Mucosa of rectum (tissue), 2 donors: ENCODE measurements around the gene TRPV6.

Experiments
- H3K27ac ChIP-seq, 2 donors: one replicate each; pipeline ENCODE4 v1.7.0; 2013; ENCODE audit warnings: inconsistent platforms in 2 of 2, low read depth in 2 of 2, low read length in 2 of 2
- H3K27me3 ChIP-seq, 2 donors: one replicate each; pipeline ENCODE4 v1.7.0; 2013; ENCODE audit warnings: low read length in 2 of 2; ENCODE audit not compliant: control insufficient read depth in 2 of 2, insufficient read depth in 2 of 2
- H3K36me3 ChIP-seq, 2 donors: one replicate each; pipeline ENCODE4 v1.7.0; 2013; ENCODE audit warnings: low read length in 2 of 2; ENCODE audit not compliant: control insufficient read depth in 2 of 2, insufficient read depth in 2 of 2
- H3K4me1 ChIP-seq, 2 donors: one replicate each; pipeline ENCODE4 v1.7.0; 2013; ENCODE audit warnings: low read length in 2 of 2, mild to moderate bottlenecking in 1 of 2; ENCODE audit not compliant: control insufficient read depth in 2 of 2, insufficient read depth in 2 of 2
- H3K4me3 ChIP-seq, 2 donors: one replicate each; pipeline ENCODE4 v1.7.0; 2013; ENCODE audit warnings: low read length in 2 of 2
- H3K9ac ChIP-seq, 2 donors: one replicate each; pipeline ENCODE4 v1.7.0; 2013; ENCODE audit warnings: low read length in 2 of 2, low read depth in 1 of 2, mild to moderate bottlenecking in 1 of 2
- H3K9me3 ChIP-seq, 2 donors: one replicate each; pipeline ENCODE4 v1.7.0; 2013; ENCODE audit warnings: low read length in 2 of 2; ENCODE audit not compliant: control insufficient read depth in 2 of 2
- donor health status: healthy.
- donor health status: Normal muscosa, but diverticular disease.

Gene TRPV6

GRCh38 chr7:142855756-142856564, 29.6 kb downstream of the TRPV6 start:
- H3K27me3 ChIP-seq = no peaks in the 10 kb centered on the region
- peak overlapping the region; percentile 57 to 64 for H3K4me3 ChIP-seq
- peaks cover 8 to 11% of the 10 kb centered on the region in 2 donors for H3K4me1 ChIP-seq
- no peak overlapping the region for H3K27ac ChIP-seq
- H3K36me3 ChIP-seq = no peaks in the 10 kb centered on the region
- H3K9me3 ChIP-seq = no peaks in the 10 kb centered on the region
- H3K9ac ChIP-seq = no peak overlapping the region

DNA sequence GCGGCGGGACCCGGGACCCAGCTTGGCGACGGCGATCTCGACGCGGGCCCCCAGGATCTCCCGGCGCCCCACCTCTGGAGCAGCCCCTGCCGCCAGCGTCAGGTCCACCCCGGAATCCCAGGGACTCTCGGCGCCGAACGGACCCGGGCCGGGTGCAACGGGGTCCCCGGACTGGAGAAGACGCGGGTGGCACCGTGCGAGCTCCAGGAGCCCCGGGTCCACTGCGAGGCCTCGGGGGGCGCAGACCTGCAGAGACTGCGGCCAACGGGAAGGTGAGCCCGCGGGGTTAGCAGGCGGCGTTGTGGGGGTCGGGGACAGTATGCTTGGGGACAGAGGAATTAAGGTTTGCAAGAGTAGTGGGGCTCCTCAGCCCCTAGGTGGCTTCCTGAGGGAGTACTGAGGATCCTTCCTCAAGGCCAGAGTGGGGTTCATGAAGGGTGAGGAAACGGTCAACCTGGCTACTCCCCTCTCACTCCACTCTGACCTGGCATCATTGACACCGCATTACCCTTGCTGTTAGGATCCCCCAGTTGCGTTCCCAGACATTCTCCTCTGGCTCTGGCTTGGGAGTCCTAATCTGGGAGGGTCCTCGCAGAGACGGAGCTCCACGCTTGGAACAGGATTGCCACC, 30.3 kb downstream of the TRPV6 start:
- Histone ChIP-seq H3K9me3 (no peaks in the 10 kb centered on the region), H3K4me1 (peaks cover 8 to 11% of the 10 kb centered on the region in 2 donors), H3K27me3 (peaks cover 0 to 2% of the 10 kb centered on the region in 2 donors), H3K4me3 (peak overlapping the region; percentile 57 to 64), H3K27ac (peak overlapping the region in 1 of 2 donors; percentile 52), H3K9ac (peak overlapping the region in 1 of 2 donors; percentile 42), H3K36me3 (no peaks in the 10 kb centered on the region)

GRCh38 chr7:142854372-142855113, 31.0 kb downstream of the TRPV6 start, which contains the start of gene EPHB6:
Gene EPHB6 (plus strand): TSS chr7:142855076. CDS start chr7:142863228, 8,152 bp downstream.
- peaks cover 0 to 2% of the 10 kb centered on the region in 2 donors for H3K27me3 ChIP-seq
- H3K27ac ChIP-seq = peak within 1 kb of the TSS; percentile 20 to 52
- peak within 1 kb of the TSS; percentile 83 to 88 for H3K4me3 ChIP-seq
- peak within 1 kb of the TSS; percentile 72 to 73 for H3K9ac ChIP-seq
- H3K9me3 ChIP-seq = no peaks in the 10 kb centered on the region
- H3K4me1 ChIP-seq = peaks cover 8 to 11% of the 10 kb centered on the region in 2 donors
- no peaks in the 10 kb centered on the region for H3K36me3 ChIP-seq

DNA sequence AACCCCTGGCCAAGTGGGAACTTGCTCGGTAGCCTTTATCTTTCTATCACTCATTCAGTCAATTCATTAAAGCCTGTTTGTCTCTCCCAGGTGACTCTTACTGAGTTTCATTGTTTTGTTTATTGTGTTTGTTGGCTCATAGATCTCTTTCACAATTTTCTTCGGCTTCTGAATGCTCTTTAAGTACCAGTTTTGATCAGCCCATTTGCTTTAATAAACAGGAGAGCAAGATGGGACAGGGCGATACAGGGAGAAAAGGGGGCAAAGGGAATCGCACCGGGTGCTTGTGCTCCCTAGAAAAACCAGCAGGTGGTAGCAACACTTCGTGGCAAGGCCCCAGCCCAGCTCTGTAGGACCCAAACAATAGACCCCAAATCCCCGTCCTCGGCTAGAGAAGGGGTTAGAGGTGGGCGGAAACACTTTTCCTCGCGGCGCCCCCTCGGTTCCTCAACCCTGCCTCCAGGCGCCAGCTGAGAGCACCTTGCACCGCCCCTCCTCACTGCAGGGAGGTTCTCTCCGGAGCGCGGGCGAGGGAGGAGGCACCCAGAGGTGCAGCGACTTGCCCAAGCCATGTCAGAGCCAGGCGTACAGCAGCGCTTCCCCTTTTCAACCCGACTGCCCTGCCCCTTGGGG, 31.7 kb downstream of the TRPV6 start:
- H3K4me1 ChIP-seq = peaks cover 8 to 11% of the 10 kb centered on the region in 2 donors
- H3K36me3 ChIP-seq = no peaks in the 10 kb centered on the region
- H3K9ac ChIP-seq = peak overlapping the region; percentile 72 to 73
- H3K9me3 ChIP-seq = no peaks in the 10 kb centered on the region
- peak overlapping the region; percentile 20 to 52 for H3K27ac ChIP-seq
- peak overlapping the region; percentile 83 to 88 for H3K4me3 ChIP-seq
- peaks cover 0 to 2% of the 10 kb centered on the region in 2 donors for H3K27me3 ChIP-seq

DNA sequence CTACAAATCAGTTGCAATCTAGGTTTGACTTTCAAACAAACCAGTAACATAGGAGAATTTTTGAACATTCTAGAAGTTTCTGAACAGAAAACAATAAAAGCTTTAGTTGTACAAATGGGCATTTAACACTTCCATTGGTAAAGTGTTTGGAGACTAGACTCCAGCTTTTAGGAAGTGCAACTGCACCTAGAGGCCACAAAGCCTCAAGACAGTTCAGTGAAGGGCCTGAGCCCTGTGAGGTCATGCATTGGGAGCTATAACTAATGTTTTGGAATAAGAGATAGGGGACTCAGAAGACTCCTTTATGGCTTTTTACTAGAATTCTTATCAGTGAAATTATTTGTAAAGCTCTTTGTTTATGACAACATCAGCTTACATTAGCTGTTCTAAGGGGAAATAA, 33.6 kb downstream of the TRPV6 start:
- Histone ChIP-seq H3K27ac (no peak overlapping the region), H3K4me3 (no peak overlapping the region), H3K36me3 (no peaks in the 10 kb centered on the region), H3K9ac (no peak overlapping the region), H3K9me3 (no peaks in the 10 kb centered on the region), H3K27me3 (peaks cover 1 to 2% of the 10 kb centered on the region in 2 donors), H3K4me1 (peaks cover 8 to 11% of the 10 kb centered on the region in 2 donors)

DNA sequence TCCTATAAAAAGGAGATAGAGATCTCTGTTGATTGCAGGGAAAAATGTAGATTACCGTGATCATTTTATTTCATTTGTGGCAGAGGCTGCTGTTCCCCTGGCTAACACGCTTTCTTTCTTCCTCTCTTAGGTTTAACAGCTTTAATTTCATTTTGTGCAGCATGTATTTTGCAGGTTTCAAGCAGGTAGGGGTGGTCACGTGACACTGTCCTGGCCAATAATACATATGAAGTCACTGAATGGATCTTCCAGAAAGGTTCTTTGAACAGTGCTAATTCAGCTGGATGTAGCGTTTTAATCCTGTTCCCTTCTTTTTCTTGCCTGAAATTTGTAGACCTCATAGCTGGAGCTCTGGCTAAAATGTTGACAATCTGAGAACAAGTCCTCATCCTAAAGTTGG, 34.3 kb downstream of the TRPV6 start:
- H3K9ac ChIP-seq = no peak overlapping the region
- H3K9me3 ChIP-seq = no peaks in the 10 kb centered on the region
- peaks cover 8 to 11% of the 10 kb centered on the region in 2 donors for H3K4me1 ChIP-seq
- H3K27me3 ChIP-seq = peaks cover 1 to 2% of the 10 kb centered on the region in 2 donors
- H3K36me3 ChIP-seq = no peaks in the 10 kb centered on the region
- no peak overlapping the region for H3K4me3 ChIP-seq
- H3K27ac ChIP-seq = no peak overlapping the region

GRCh38 chr7:142847353-142847752, 38.2 kb downstream of the TRPV6 start:
- Histone ChIP-seq H3K4me1 (no peaks in the 10 kb centered on the region), H3K4me3 (no peak overlapping the region), H3K9me3 (no peaks in the 10 kb centered on the region), H3K9ac (no peak overlapping the region), H3K27me3 (peaks cover 1 to 2% of the 10 kb centered on the region in 2 donors), H3K27ac (no peak overlapping the region), H3K36me3 (no peaks in the 10 kb centered on the region)

DNA sequence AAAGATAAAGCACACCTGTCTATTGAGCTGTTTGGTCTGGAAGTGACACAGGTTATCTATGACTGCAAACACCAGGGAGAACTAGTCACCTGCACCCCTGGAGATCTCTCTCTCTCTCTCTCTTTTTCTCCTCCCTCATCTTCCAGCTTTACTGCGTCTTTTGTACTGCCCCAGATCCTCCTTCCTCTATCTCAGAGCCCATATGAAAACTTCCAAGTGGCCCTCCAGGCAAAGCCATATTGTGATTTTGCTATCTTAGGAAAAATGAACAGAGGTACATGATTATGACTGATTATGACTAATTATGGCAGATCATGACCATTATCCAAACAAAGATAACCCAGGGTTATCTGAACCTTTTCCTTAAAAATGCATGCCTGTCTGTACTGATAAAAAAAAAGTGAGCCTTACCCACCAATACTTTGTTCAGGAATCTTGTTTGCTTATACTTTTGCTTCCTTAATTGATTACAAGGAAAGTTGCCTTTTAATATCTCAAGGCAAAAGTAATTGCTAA, 43.2 kb downstream of the TRPV6 start:
- H3K4me3 ChIP-seq = no peak overlapping the region
- no peaks in the 10 kb centered on the region for H3K27me3 ChIP-seq
- no peaks in the 10 kb centered on the region for H3K4me1 ChIP-seq

GRCh38 chr7:142838461-142839213, 46.9 kb downstream of the TRPV6 start:
- Histone ChIP-seq H3K9ac (no peak overlapping the region), H3K4me3 (no peak overlapping the region), H3K4me1 (no peaks in the 10 kb centered on the region), H3K9me3 (no peaks in the 10 kb centered on the region), H3K27ac (no peak overlapping the region), H3K36me3 (no peaks in the 10 kb centered on the region), H3K27me3 (no peaks in the 10 kb centered on the region)

More for the DNA sequence above, 43.2 kb downstream of the TRPV6 start:
- Histone ChIP-seq H3K9ac (no peak overlapping the region), H3K9me3 (no peaks in the 10 kb centered on the region), H3K27ac (no peak overlapping the region), H3K36me3 (no peaks in the 10 kb centered on the region)
